Caco-2 (cell line): Measurements from ENCODE around the gene C5orf15. TPM values are rescaled to one million over a fixed set of nuclear protein-coding genes. Genes with fewer than 3 reads are reported as not detected.

Experiments
- BruUV-seq: library from RNA; stranded (reverse); fragments of 400-500 nt; replicated peaks from 2 replicates; lab custom pipeline; 2021; lab: Mats Ljungman, UMichigan
- CTCF ChIA-PET: fragments of 300-600 bp; sonication (Branson Sonifier 250); formaldehyde crosslinking; loops from one replicate; lab custom pipeline; 2022; ENCODE audit warnings: antibody characterized with exemption; lab: Charles Lee
- POLR2A ChIA-PET: fragments of 300-600 bp; sonication (Branson Sonifier 250); formaldehyde crosslinking; loops from one replicate; lab custom pipeline; 2022; ENCODE audit warnings: antibody characterized with exemption; lab: Charles Lee
- DNase-seq, 2 experiments: peaks; one replicate each; pipeline versions ENCODE4 v3.0.0 to v3.0.0-alpha.2; 2020 to 2022
- H3K27me3 ChIP-seq: replicated peaks from 2 replicates; pipeline ENCODE4 v1.6.0; 2011; ENCODE audit warnings: low read length; ENCODE audit not compliant: control insufficient read depth, insufficient read depth
- H3K36me3 ChIP-seq: 2 replicates; pipeline ENCODE4 v1.5.1; 2011; ENCODE audit warnings: low read length; ENCODE audit not compliant: control insufficient read depth, insufficient read depth
- H3K4me1 ChIP-seq: fragments of 250-450 bp; sonication (Bioruptor Pico); 2 replicates; pipeline ENCODE4 v1.5.1; 2020; ENCODE audit warnings: mild to moderate bottlenecking
- H3K4me3 ChIP-seq: 2 replicates; pipeline ENCODE4 v1.5.1; 2011; ENCODE audit warnings: low read depth, mild to moderate bottlenecking, control low read depth, low read length
- H3K9me3 ChIP-seq: fragments of 250-450 bp; sonication (Bioruptor Pico); 2 replicates; pipeline ENCODE4 v1.5.1; 2020; ENCODE audit warnings: mild to moderate bottlenecking, moderate library complexity
- H3K27ac Mint-ChIP-seq: one replicate; pipeline ENCODE4 v1.8.0; 2022; ENCODE audit warnings: mixed read lengths; ENCODE audit not compliant: unreplicated experiment
- H3K27me3 Mint-ChIP-seq: one replicate; pipeline ENCODE4 v1.8.0; 2022; ENCODE audit warnings: mixed read lengths; ENCODE audit not compliant: insufficient read depth, unreplicated experiment
- H3K36me3 Mint-ChIP-seq: one replicate; pipeline ENCODE4 v1.8.0; 2022; ENCODE audit warnings: mild to moderate bottlenecking, mixed read lengths; ENCODE audit not compliant: insufficient read depth, unreplicated experiment
- H3K4me1 Mint-ChIP-seq: one replicate; pipeline ENCODE4 v1.8.0; 2022; ENCODE audit warnings: low read depth, mixed read lengths; ENCODE audit not compliant: unreplicated experiment
- H3K4me3 Mint-ChIP-seq: one replicate; pipeline ENCODE4 v1.8.0; 2022; ENCODE audit warnings: mild to moderate bottlenecking, moderate library complexity, mixed read lengths; ENCODE audit not compliant: unreplicated experiment
- H3K9me3 Mint-ChIP-seq: one replicate; pipeline ENCODE4 v1.8.0; 2022; ENCODE audit warnings: mixed read lengths; ENCODE audit not compliant: unreplicated experiment
- intact Hi-C: fragments of 100-400 bp; cut with micrococcal nuclease; formaldehyde crosslinking; loops from one replicate; pipeline ENCODE4 v1.10.0; 2022; ENCODE audit not compliant: unreplicated experiment
- total RNA-seq: library from RNA; stranded (reverse); gene quantifications from 2 replicates; pipeline ENCODE4 v1.2.3, GENCODE V29; 2022
- TF ChIP-seq, protein P1 (sequence below), 2 experiments: fragments of 200-600 bp in 1 of 2; IDR thresholded peaks; 1 replicate in 1 of 2; 2 replicates in 1 of 2; pipeline versions ENCODE4 v1.5.1 to v1.8.0; 2011 to 2022; ENCODE audit warnings: antibody characterized with exemption in 1 of 2, control low read depth in 1 of 2, inconsistent platforms in 1 of 2, low read depth in 1 of 2, low read length in 1 of 2, mild to moderate bottlenecking in 1 of 2, moderate library complexity in 1 of 2; ENCODE audit not compliant: insufficient read depth in 1 of 2, severe bottlenecking in 1 of 2, unreplicated experiment in 1 of 2

C5orf15 gene
- total RNA-seq, 1 experiment from 2014 or later = 35.6 TPM

DNA sequence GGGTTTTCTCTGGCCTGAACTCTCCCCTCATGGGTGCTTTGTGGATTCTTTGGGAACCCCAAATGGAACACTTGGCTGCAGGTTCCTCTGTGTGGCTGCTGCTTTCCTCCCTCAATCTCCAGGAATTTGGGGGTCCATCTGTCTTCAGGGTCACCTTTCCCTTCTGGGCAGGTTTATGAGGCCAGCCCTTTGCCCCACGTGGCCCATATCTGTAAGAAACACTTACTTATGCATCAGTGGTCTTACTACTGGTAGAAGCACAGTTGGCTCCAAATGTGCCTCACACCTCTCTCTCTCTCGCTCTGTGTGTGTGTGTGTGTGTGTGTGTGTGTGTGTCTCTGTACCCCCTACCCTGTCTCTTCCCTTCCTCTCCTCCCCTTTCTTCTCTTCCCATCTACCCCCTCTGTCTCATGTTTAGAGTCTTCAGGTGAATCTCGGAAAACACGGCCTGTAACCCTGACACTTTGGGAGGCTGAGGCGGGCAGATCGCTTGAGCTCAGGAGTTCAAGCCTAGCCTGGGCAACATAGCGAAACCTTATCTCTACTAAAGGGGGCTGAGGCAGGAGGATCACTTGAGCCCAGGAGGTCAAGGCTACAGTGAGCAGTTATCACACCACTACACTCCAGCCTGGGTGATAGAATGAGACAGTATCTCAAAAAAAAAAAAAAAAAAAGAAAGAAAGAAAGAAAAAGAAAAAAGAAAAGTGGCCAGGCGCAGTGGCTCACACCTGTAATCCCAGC lies 26.8 kb downstream of the C5orf15 start:
- Mint-ChIP-seq H3K27ac (no peak overlapping the region), H3K4me3 (no peak overlapping the region), H3K4me1 (peaks cover 7% of the 10 kb centered on the region), H3K9me3 (peaks cover 8% of the 10 kb centered on the region), H3K27me3 (no peaks in the 10 kb centered on the region), H3K36me3 (no peaks in the 10 kb centered on the region)
- peaks cover 22% of the 10 kb centered on the region for H3K4me1 ChIP-seq
- no peaks in the 10 kb centered on the region for H3K9me3 ChIP-seq
- ChIA-PET CTCF (no interaction called here), POLR2A (no interaction called here)
- H3K27me3 ChIP-seq = no peaks in the 10 kb centered on the region
- TF ChIP-seq, protein P1, sequence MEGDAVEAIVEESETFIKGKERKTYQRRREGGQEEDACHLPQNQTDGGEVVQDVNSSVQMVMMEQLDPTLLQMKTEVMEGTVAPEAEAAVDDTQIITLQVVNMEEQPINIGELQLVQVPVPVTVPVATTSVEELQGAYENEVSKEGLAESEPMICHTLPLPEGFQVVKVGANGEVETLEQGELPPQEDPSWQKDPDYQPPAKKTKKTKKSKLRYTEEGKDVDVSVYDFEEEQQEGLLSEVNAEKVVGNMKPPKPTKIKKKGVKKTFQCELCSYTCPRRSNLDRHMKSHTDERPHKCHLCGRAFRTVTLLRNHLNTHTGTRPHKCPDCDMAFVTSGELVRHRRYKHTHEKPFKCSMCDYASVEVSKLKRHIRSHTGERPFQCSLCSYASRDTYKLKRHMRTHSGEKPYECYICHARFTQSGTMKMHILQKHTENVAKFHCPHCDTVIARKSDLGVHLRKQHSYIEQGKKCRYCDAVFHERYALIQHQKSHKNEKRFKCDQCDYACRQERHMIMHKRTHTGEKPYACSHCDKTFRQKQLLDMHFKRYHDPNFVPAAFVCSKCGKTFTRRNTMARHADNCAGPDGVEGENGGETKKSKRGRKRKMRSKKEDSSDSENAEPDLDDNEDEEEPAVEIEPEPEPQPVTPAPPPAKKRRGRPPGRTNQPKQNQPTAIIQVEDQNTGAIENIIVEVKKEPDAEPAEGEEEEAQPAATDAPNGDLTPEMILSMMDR (IDR thresholded peaks at IDR 0.05; ENCODE audit: insufficient read depth in 1 of 2, low read depth in 1 of 2, low read length in 1 of 2, severe bottlenecking in 1 of 2, unreplicated experiment in 1 of 2) = no peak
- DNase-seq = no peak
- no peak overlapping the region for H3K4me3 ChIP-seq
- BruUV-seq = no TSS peak
- H3K36me3 ChIP-seq = no peaks in the 10 kb centered on the region
- intact Hi-C loops = loop anchor here (5.0 kb wide), 2 partner anchors 59 to 389 kb away; no protein-coding TSS in a partner anchor

DNA sequence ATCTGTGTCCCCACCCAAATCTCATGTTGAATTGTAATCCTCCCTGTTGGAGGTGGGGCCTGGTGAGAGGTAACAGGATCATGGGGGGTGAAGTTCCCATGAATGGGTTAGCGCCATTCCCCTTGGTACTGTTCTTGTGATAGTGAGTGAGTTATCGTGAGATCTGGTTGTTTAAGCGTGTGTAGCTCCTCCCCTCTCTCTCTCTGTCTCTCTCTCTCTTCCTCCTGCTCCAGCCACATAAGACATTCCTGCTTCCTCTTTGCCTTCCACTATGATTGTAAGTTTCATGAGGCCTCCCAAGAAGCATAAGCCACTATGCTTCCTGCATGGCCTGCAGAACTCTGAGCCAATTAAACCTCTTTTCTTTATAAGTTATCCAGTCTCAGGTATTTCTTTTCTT lies 28.8 kb downstream of the C5orf15 start:
- no peak overlapping the region for H3K4me3 Mint-ChIP-seq
- H3K27ac Mint-ChIP-seq = no peak overlapping the region
- ChIA-PET POLR2A (no interaction called here), CTCF (no interaction called here)
- intact Hi-C loops = loop anchor here (5.0 kb wide), 2 partner anchors 57 to 387 kb away; no protein-coding TSS in a partner anchor
- H3K27me3 ChIP-seq = no peaks in the 10 kb centered on the region
- BruUV-seq = no TSS peak
- no peaks in the 10 kb centered on the region for H3K36me3 ChIP-seq
- H3K4me1 Mint-ChIP-seq = peaks cover 7% of the 10 kb centered on the region
- peaks cover 22% of the 10 kb centered on the region for H3K4me1 ChIP-seq
- peaks cover 17% of the 10 kb centered on the region for H3K9me3 Mint-ChIP-seq
- H3K27me3 Mint-ChIP-seq = no peaks in the 10 kb centered on the region
- H3K9me3 ChIP-seq = no peaks in the 10 kb centered on the region
- DNase-seq = no peak
- TF ChIP-seq, protein P1 (IDR thresholded peaks at IDR 0.05; ENCODE audit: insufficient read depth in 1 of 2, low read depth in 1 of 2, low read length in 1 of 2, severe bottlenecking in 1 of 2, unreplicated experiment in 1 of 2) = no peak
- no peaks in the 10 kb centered on the region for H3K36me3 Mint-ChIP-seq
- H3K4me3 ChIP-seq = no peak overlapping the region

DNA sequence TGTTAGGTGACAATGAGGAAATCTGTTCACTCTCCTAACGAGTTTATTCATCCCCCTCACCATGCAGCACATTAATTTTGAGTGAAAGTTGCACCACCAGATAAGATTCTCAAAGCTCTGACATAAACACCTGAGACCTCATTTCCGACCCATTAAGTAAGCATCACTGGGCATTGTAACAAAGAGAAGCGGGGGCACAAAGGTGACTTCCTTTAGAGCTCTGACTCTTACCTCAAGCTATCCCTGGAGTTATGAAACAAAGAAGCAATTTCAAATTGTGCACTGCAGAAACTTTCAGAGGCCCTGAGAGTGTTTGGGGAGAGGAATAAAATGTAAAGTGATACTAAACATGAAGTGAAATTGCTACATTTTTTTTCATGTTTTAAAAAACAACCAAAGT lies 29.5 kb downstream of the C5orf15 start:
- Histone ChIP-seq H3K36me3 (no peaks in the 10 kb centered on the region), H3K4me1 (peaks cover 22% of the 10 kb centered on the region), H3K27me3 (no peaks in the 10 kb centered on the region), H3K4me3 (no peak overlapping the region), H3K9me3 (no peaks in the 10 kb centered on the region)
- BruUV-seq = no TSS peak
- no peak overlapping the region for H3K27ac Mint-ChIP-seq
- intact Hi-C loops = no loop called here
- no peaks in the 10 kb centered on the region for H3K36me3 Mint-ChIP-seq
- H3K27me3 Mint-ChIP-seq = no peaks in the 10 kb centered on the region
- H3K9me3 Mint-ChIP-seq = peaks cover 17% of the 10 kb centered on the region
- DNase-seq = no peak
- ChIA-PET CTCF (no interaction called here), POLR2A (no interaction called here)
- TF ChIP-seq, protein P1 (IDR thresholded peaks at IDR 0.05; ENCODE audit: insufficient read depth in 1 of 2, low read depth in 1 of 2, low read length in 1 of 2, severe bottlenecking in 1 of 2, unreplicated experiment in 1 of 2) = no peak
- peaks cover 7% of the 10 kb centered on the region for H3K4me1 Mint-ChIP-seq
- H3K4me3 Mint-ChIP-seq = no peak overlapping the region
